Naive thymus-derived CD4-positive, alpha-beta T cell (primary cell): ENCODE measurements around the gene RGS17. TPM values are rescaled to one million over a fixed set of nuclear protein-coding genes. Genes with fewer than 3 reads are reported as not detected.
"Not testable (repeated sequence)": the region's sequence is repeated elsewhere in the genome, so short reads cannot be mapped to it uniquely, and the experiment has no call there.

Source experiments
- ATAC-seq: fragments of 150-1000 bp; cut with Tn5 transposase; 2 replicates; pipeline ENCODE4 v1.10.0; 2021; ENCODE audit warnings: mild to moderate bottlenecking, moderate library complexity
- CTCF ChIA-PET: fragments of 350-600 bp; sonication (Branson Sonifier 250); formaldehyde crosslinking; loops from one replicate; lab custom pipeline; 2021; ENCODE audit warnings: antibody characterized with exemption; lab: Charles Lee
- POLR2A ChIA-PET: fragments of 350-600 bp; sonication (Branson Sonifier 250); formaldehyde crosslinking; loops from one replicate; lab custom pipeline; 2021; ENCODE audit warnings: antibody characterized with exemption, inconsistent platforms; lab: Charles Lee
- DNase-seq, 9 donors: peaks; one replicate each; pipeline versions ENCODE4 v3.0.0 to v3.0.0-alpha.2; 2020 to 2022; ENCODE audit warnings: mixed read lengths in 1 of 9
- H3K27ac ChIP-seq: one replicate; pipeline ENCODE4 v1.7.0; 2013; ENCODE audit warnings: mild to moderate bottlenecking, low read depth, low read length, moderate library complexity
- H3K27me3 ChIP-seq, 2 donors: one replicate each; pipeline ENCODE4 v1.7.0; 2013; ENCODE audit warnings: low read length in 2 of 2, mild to moderate bottlenecking in 2 of 2, moderate library complexity in 2 of 2; ENCODE audit not compliant: control insufficient read depth in 2 of 2, insufficient read depth in 2 of 2
- H3K36me3 ChIP-seq, 3 experiments: 1 replicate in 2 of 3; 2 replicates in 1 of 3; pipeline ENCODE4 v1.7.0; 2013; ENCODE audit warnings: low read length in 3 of 3, mild to moderate bottlenecking in 3 of 3, moderate library complexity in 1 of 3; ENCODE audit not compliant: insufficient read depth in 3 of 3, control insufficient read depth in 2 of 3
- H3K4me1 ChIP-seq, 2 donors: one replicate each; pipeline ENCODE4 v1.7.0; 2013; ENCODE audit warnings: low read length in 2 of 2, mild to moderate bottlenecking in 2 of 2, moderate library complexity in 1 of 2; ENCODE audit not compliant: control insufficient read depth in 2 of 2, insufficient read depth in 2 of 2
- H3K4me3 ChIP-seq: 2 replicates; pipeline ENCODE4 v1.7.0; 2013; ENCODE audit warnings: mild to moderate bottlenecking, low read length
- H3K9me3 ChIP-seq, 3 experiments: 1 replicate in 2 of 3; 2 replicates in 1 of 3; pipeline ENCODE4 v1.7.0; 2013; ENCODE audit warnings: low read length in 3 of 3; ENCODE audit not compliant: control insufficient read depth in 2 of 3
- H3K27ac Mint-ChIP-seq, 9 donors: one replicate each; pipeline ENCODE4 v1.8.0; 2020 to 2022; ENCODE audit warnings: mixed read lengths in 9 of 9, mild to moderate bottlenecking in 8 of 9, moderate library complexity in 5 of 9, inconsistent platforms in 2 of 9
- H3K27me3 Mint-ChIP-seq, 5 donors: one replicate each; pipeline ENCODE4 v1.8.0; 2021 to 2022; ENCODE audit warnings: mixed read lengths in 5 of 5, mild to moderate bottlenecking in 1 of 5
- H3K36me3 Mint-ChIP-seq, 5 donors: one replicate each; pipeline ENCODE4 v1.8.0; 2020 to 2022; ENCODE audit warnings: mixed read lengths in 5 of 5, mild to moderate bottlenecking in 3 of 5, inconsistent platforms in 1 of 5
- H3K4me1 Mint-ChIP-seq, 7 donors: one replicate each; pipeline ENCODE4 v1.8.0; 2020 to 2022; ENCODE audit warnings: mixed read lengths in 7 of 7, mild to moderate bottlenecking in 3 of 7, inconsistent platforms in 1 of 7
- H3K4me3 Mint-ChIP-seq, 10 donors: one replicate each; pipeline ENCODE4 v1.8.0; 2020 to 2022; ENCODE audit warnings: mild to moderate bottlenecking in 10 of 10, mixed read lengths in 10 of 10, moderate library complexity in 6 of 10, inconsistent platforms in 2 of 10
- H3K9me3 Mint-ChIP-seq, 11 donors: one replicate each; pipeline ENCODE4 v1.8.0; 2020 to 2022; ENCODE audit warnings: mixed read lengths in 11 of 11, mild to moderate bottlenecking in 4 of 11, inconsistent platforms in 1 of 11, moderate library complexity in 1 of 11
- intact Hi-C, 2 donors: fragments of 100-400 bp; cut with micrococcal nuclease; formaldehyde crosslinking; loops; one replicate each; pipeline ENCODE4 v1.15.1; 2023
- polyA plus RNA-seq, 2 donors: library from polyadenylated mRNA; unstranded; fragments of 300-500 nt; fragmentation: Illumina TruSeq; gene quantifications; one replicate each; pipeline ENCODE4 v1.2.3, GENCODE V29; 2021
- total RNA-seq, 6 experiments: library from RNA in 5 of 6; stranded (reverse) in 5 of 6; gene quantifications; 1 replicate in 5 of 6; 2 replicates in 1 of 6; pipeline ENCODE4 v1.2.3 and lab custom pipeline; 2021 to 2026

The RGS17 gene
- total and polyA plus RNA-seq, 7 experiments from 2014 or later, result 0.39 TPM; not detected in 6

- H3K4me3 Mint-ChIP-seq, CTCF ChIA-PET, H3K27ac ChIP-seq, H3K27ac Mint-ChIP-seq, H3K9me3 ChIP-seq, intact Hi-C loops, H3K4me1 Mint-ChIP-seq, H3K4me3 ChIP-seq, H3K36me3 Mint-ChIP-seq, DNase-seq, ATAC-seq, POLR2A ChIA-PET, H3K36me3 ChIP-seq, H3K27me3 ChIP-seq, H3K4me1 ChIP-seq: not testable (repeated sequence)
- H3K9me3 Mint-ChIP-seq, result peaks cover 2 to 21% (median 12%) of the 10 kb centered on the region in 11 donors
- peaks cover 0 to 27% (median 7%) of the 10 kb centered on the region in 5 donors for H3K27me3 Mint-ChIP-seq
Measured at GRCh38 chr6:153111082-153111481, 20.0 kb downstream of the RGS17 start.

- POLR2A ChIA-PET, H3K36me3 Mint-ChIP-seq, H3K27ac Mint-ChIP-seq, H3K4me1 ChIP-seq, H3K36me3 ChIP-seq, H3K27ac ChIP-seq, ATAC-seq, H3K4me3 Mint-ChIP-seq, intact Hi-C loops, H3K4me1 Mint-ChIP-seq, H3K4me3 ChIP-seq, H3K27me3 ChIP-seq, CTCF ChIA-PET, DNase-seq, H3K9me3 ChIP-seq: not testable (repeated sequence)
- Mint-ChIP-seq H3K9me3 (peaks cover 2 to 21% (median 12%) of the 10 kb centered on the region in 11 donors), H3K27me3 (peaks cover 0 to 31% (median 7%) of the 10 kb centered on the region in 5 donors)
Measured at GRCh38 chr6:153110612-153111011, 20.5 kb downstream of the RGS17 start.

GRCh38 chr6:153108315-153108714 is 22.8 kb downstream of the RGS17 start:
- H3K27ac Mint-ChIP-seq, result no peak overlapping the region
- DNase-seq (no peak), ATAC-seq (no peak)
- H3K4me1 Mint-ChIP-seq, result no peaks in the 10 kb centered on the region
- H3K4me3 ChIP-seq, result no peak overlapping the region
- intact Hi-C loops, result no loop called here
- ChIA-PET POLR2A (no interaction called here), CTCF (no interaction called here)
- peaks cover 0 to 32% (median 7%) of the 10 kb centered on the region in 5 donors for H3K27me3 Mint-ChIP-seq
- peaks cover 0 to 3% (median 0%) of the 10 kb centered on the region in 5 donors for H3K36me3 Mint-ChIP-seq
- H3K4me1 ChIP-seq, result no peaks in the 10 kb centered on the region
- peaks cover 2 to 15% (median 8%) of the 10 kb centered on the region in 11 donors for H3K9me3 Mint-ChIP-seq
- H3K36me3 ChIP-seq, result no peaks in the 10 kb centered on the region
- no peak overlapping the region for H3K27ac ChIP-seq
- no peaks in the 10 kb centered on the region for H3K27me3 ChIP-seq
- no peaks in the 10 kb centered on the region for H3K9me3 ChIP-seq
- H3K4me3 Mint-ChIP-seq, result no peak overlapping the region

- ChIA-PET CTCF (no interaction called here), POLR2A (no interaction called here)
- no peak for DNase-seq
- Mint-ChIP-seq H3K36me3 (no peaks in the 10 kb centered on the region), H3K27ac (no peak overlapping the region), H3K4me1 (no peaks in the 10 kb centered on the region), H3K4me3 (no peak overlapping the region), H3K27me3 (peaks cover 0 to 18% (median 7%) of the 10 kb centered on the region in 5 donors), H3K9me3 (peaks cover 0 to 2% (median 0%) of the 10 kb centered on the region in 11 donors)
- no peak for ATAC-seq
- H3K27me3 ChIP-seq, result no peaks in the 10 kb centered on the region
- no peaks in the 10 kb centered on the region for H3K4me1 ChIP-seq
- intact Hi-C loops, result no loop called here
- H3K4me3 ChIP-seq, result no peak overlapping the region
- H3K9me3 ChIP-seq, result no peaks in the 10 kb centered on the region
- no peak overlapping the region for H3K27ac ChIP-seq
- no peaks in the 10 kb centered on the region for H3K36me3 ChIP-seq
Measured at GRCh38 chr6:153106021-153106420, 25.1 kb downstream of the RGS17 start.

GRCh38 chr6:153104220-153104619 is 26.9 kb downstream of the RGS17 start:
- H3K36me3 Mint-ChIP-seq, result no peaks in the 10 kb centered on the region
- ATAC-seq (no peak), DNase-seq (no peak)
- H3K4me1 ChIP-seq, result no peaks in the 10 kb centered on the region
- peaks cover 0 to 15% (median 10%) of the 10 kb centered on the region in 5 donors for H3K27me3 Mint-ChIP-seq
- no peaks in the 10 kb centered on the region for H3K9me3 Mint-ChIP-seq
- no peaks in the 10 kb centered on the region for H3K4me1 Mint-ChIP-seq
- no peak overlapping the region for H3K4me3 Mint-ChIP-seq
- H3K9me3 ChIP-seq, result no peaks in the 10 kb centered on the region
- H3K27me3 ChIP-seq, result no peaks in the 10 kb centered on the region
- no peak overlapping the region for H3K27ac ChIP-seq
- ChIA-PET CTCF (no interaction called here), POLR2A (no interaction called here)
- no peaks in the 10 kb centered on the region for H3K36me3 ChIP-seq
- no peak overlapping the region for H3K27ac Mint-ChIP-seq
- no peak overlapping the region for H3K4me3 ChIP-seq
- intact Hi-C loops, result no loop called here

- Mint-ChIP-seq H3K4me3 (no peak overlapping the region), H3K4me1 (no peaks in the 10 kb centered on the region), H3K27me3 (peaks cover 0 to 15% (median 12%) of the 10 kb centered on the region in 5 donors), H3K36me3 (no peaks in the 10 kb centered on the region), H3K27ac (no peak overlapping the region), H3K9me3 (no peaks in the 10 kb centered on the region)
- H3K4me3 ChIP-seq, result no peak overlapping the region
- ATAC-seq, result no peak
- CTCF ChIA-PET, result no interaction called here
- POLR2A ChIA-PET, result no interaction called here
- no peak overlapping the region for H3K27ac ChIP-seq
- DNase-seq, result no peak
- no peaks in the 10 kb centered on the region for H3K9me3 ChIP-seq
- intact Hi-C loops, result no loop called here
- H3K4me1 ChIP-seq, result no peaks in the 10 kb centered on the region
- H3K27me3 ChIP-seq, result no peaks in the 10 kb centered on the region
- H3K36me3 ChIP-seq, result no peaks in the 10 kb centered on the region
Measured at GRCh38 chr6:153103319-153103655, 27.8 kb downstream of the RGS17 start.

- ChIA-PET POLR2A (no interaction called here), CTCF (no interaction called here)
- no peak overlapping the region for H3K27ac Mint-ChIP-seq
- intact Hi-C loops, result no loop called here
- H3K36me3 Mint-ChIP-seq, result no peaks in the 10 kb centered on the region
- no peaks in the 10 kb centered on the region for H3K4me1 ChIP-seq
- no peaks in the 10 kb centered on the region for H3K36me3 ChIP-seq
- no peaks in the 10 kb centered on the region for H3K27me3 ChIP-seq
- no peak overlapping the region for H3K4me3 Mint-ChIP-seq
- no peak overlapping the region for H3K27ac ChIP-seq
- DNase-seq (no peak), ATAC-seq (no peak)
- H3K9me3 ChIP-seq, result no peaks in the 10 kb centered on the region
- H3K27me3 Mint-ChIP-seq, result peaks cover 0 to 17% (median 14%) of the 10 kb centered on the region in 5 donors
- H3K4me3 ChIP-seq, result no peak overlapping the region
- no peaks in the 10 kb centered on the region for H3K4me1 Mint-ChIP-seq
- H3K9me3 Mint-ChIP-seq, result no peaks in the 10 kb centered on the region
Measured at GRCh38 chr6:153102605-153103318, 28.3 kb downstream of the RGS17 start.
